NCI-H2171 (cell line): Measurements from ENCODE around the gene DACT2.
"Not testable (repeated sequence)": the region's sequence is repeated elsewhere in the genome, so short reads cannot be mapped to it uniquely, and the experiment has no call there.

Experiments
- DNase-seq: peaks from one replicate; lab custom pipeline; 2025; lab: John Stamatoyannopoulos, UW

DACT2 gene

DNA sequence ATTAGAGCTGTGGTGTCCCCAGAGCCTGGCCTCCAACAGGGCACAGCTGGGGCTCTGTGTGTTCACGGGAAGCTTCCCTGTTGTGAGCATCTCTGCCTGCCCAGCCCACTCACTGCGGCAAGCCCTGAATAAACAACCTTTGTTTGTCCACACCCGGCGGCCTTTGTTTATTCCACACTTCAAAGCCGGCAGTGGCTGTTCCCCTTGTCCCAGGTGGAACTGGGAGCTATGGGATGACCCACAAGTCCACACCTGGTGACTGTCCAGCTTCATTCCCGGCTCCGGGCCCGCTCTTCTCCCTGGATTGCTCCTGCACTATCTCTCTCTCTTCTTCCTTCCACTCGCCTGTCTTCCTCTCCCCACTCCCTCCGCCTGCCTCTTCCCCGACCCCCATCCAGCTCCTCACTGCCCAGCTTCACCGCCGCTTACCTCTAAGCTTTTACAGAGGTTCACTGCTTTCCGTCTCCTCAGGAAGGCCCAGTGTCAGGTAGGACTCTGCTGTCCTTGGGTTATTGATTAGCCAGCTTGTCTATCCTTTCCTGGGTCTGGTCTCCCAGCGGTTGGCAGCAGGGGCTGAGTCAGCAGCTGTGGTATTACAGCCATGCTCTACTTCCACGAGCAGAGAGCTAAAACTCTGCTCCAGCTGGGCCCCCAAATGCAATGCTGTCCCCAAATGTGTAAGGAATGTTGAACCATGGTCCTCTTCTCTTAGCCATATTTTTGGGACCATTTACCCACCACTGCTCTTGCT, 17.8 kb downstream of the DACT2 start:
- DNase-seq, result no peak

DNA sequence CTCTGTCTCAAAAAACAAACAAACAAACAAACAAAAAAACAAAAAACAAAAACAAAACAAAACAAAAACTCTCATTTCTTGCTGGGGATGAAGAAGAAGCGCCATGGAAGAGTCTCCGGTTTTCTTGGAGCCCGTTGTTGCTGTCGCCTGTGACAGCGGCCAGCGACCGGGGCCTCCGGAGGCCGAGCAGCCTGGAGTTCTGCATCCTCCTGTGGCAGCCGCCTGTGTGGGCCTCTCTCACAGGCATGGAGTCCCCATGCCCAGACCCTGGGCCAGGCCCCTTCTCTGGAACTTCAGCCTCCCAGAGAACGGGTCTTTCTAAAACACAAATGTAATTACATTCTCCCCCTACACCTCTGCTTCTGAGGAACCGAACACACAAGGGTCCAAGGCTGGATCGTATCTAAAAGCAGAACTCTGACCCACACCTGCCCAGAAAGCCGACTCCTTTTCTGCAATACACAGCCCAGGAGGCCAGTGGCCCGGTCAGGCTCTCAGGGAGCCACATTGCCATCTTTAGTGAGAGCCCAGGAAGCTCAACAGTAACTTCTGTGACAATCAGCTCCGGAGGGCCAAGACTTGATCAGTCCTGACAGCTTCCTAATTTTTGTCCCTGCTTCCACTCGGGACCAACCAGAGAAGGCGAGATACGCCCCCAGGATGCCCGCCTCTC, 18.5 kb downstream of the DACT2 start:
- no peak for DNase-seq

DNA sequence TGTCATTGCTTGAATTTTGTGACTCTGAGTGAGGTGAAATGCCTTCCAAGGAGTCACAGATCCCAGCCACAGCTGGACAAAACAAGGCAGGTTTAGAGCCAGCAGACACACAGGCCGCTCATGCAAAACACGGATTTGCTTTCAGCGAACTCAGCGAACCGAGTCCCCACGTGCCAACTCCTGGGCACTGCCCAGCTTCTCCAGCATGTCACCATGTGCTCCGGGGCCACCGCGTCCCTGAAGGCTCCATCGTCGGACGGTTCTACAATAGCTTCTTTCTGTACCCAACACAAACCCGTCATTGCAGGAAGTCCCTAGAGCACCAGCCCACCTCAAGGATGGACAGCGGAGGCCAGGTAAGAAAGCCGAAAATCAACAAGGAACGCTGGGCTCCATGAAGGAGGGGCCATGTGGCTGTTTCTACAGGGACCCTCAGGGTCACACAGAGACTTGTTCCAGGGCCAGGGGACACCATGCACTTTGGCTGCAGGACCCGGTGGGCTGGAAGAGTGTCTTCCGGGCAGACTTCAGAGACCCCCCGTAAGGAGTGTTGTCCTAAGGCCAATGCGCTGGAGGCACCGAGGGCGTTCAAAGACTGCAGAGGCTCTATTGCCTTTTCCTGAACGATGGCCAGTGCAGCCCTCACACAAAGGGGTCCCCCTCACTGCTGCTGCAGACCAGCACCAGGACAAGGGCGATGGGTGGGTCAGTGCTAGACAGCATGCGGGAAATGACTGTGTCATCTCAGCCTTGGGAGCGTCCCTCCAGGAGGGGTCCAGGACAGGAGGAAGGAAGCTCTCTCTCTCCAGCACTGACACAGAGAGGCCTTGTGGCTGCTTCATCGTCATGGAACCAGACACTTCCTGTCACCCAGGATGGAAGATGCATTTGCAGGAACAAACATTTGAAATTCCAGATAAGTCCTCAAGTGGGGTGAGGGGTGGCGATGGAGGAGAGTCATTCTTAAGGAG, 19.8 kb downstream of the DACT2 start:
- DNase-seq, result no peak

DNA sequence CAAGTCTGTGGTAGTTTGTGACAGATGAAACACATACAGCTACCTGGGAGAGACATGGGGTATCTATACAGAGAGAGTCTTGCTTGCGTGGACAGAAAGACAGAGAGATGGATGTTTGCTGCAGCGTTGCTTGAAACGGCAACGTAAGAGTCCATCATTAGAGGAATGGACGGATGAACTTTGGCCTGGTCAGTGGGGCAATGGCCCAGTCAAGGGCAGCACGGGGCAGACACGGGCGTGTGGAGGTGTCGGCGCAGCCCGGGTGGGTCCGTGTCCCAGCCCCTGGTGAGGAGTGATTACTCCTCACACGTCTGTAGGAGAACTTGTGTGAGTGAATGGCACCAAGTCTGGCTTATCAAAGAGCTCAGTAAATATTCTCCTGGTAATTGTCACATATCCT, 21.9 kb downstream of the DACT2 start:
- no peak for DNase-seq

DNA sequence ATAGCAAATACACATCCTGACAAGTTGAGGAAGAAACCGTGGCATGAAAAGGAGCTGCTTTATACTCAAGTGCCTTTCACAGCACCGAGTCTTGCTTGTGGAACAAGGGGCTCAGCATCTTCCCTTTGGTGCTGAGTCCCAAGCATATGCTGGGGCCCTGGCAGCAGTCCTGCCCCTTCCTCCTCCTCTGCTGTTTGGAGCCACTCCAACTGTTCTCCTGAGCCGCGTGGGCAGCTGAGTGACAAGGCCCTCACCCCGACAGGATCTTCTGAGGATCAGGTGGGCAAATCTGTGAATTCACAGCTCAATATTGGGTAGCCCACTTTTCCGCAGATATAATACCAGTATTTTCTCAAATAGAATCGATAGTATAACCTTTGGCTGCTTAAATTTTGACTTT, 24.7 kb downstream of the DACT2 start:
- DNase-seq, result no peak

DNA sequence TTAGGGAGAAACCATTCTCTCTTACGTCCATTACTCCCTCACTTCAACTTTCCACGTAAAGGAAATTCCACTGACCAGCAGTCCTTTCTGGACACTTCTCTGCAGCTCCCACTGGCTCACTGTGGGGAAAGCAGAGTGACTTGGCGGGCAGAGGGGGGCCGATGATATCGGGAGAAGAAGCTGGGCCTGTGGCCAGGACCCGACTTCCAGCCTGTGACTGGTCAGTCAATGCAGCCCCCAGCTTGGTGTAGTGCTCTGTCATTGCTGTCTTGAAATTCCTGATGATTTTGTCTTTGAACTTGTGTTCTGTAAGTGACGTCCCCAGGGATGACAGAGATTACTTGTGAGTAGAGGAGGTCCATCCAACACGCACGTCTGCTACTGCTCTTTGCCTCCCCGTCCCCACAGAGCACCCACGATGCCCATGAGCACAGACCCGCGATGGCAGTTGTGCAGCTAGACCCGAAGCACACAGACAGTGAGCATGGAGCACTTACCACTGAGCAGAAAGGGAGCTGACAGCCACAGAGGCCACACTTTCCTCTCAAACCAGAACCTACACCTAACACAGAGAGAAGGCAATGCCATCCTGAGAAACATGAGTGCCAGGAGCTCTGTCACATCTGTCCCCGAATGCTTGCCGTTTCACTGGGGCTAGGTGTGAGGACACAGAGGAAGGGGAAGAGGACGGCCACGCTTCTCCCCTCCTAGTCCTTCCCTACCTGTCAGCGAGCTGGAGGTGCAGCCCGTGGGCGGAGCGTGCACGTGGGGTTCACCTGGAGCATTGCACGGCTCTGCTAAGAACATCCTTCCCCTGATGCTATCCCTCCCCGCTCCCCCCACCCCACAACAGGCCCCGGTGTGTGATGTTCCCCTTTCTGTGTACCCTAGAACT, 25.7 kb downstream of the DACT2 start:
- DNase-seq, result no peak

DNA sequence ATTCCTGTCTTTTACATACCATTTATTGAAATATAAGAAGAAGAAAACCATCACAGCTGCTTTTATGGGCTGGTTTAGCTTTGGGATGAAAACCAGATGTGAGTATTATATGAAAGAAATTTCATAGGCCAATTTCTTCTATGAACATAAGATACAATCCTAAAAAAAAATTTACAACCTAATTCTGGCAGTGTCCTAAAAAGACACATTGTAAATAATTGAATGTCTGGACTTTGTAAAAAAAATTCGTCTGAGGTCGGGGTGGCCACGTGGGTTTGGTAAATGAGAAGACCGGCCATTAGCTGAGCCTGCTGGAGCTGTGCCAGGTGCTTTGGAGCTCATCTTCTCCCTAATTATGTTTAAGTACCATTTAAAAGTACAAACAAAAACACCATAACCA, 26.8 kb downstream of the DACT2 start:
- DNase-seq, result no peak

DNA sequence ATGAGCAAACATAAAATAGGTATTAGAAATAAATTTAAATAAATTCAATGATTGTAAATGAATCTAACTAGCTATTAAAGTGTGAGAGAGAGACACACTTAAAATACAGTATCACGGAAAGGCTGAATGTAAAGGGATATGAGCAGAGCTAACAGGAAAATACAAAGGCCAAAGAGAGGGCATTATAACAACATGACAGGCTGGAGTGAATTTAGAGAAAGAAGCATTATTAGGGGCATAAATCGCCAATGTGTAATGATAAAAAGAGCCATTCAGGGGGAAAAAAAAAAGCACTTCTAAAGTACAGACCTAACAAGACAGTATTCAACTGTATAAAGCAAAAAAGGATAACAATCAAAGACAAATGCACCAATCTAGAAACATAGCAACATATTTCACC, 28.1 kb downstream of the DACT2 start:
- no peak for DNase-seq

DNA sequence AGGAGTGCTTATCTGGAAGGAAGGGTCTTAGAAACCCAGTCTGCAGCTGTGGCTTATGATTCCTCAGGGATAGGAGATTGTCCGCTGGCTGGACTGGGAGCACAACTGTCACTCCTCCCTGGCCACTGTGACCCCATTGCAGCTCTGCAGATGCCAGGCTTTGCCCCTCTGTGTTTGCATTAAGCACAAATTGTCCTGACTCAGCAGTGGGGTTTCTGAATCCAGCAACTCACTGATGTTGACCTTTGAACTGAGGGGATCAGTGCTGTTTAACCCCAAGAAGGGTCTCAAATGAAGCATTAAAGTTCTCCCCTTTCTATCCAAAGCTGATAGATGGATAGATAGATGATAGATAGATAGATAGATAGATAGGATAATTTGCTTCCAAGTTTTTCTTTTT, 29.5 kb downstream of the DACT2 start:
- no peak for DNase-seq

DNA sequence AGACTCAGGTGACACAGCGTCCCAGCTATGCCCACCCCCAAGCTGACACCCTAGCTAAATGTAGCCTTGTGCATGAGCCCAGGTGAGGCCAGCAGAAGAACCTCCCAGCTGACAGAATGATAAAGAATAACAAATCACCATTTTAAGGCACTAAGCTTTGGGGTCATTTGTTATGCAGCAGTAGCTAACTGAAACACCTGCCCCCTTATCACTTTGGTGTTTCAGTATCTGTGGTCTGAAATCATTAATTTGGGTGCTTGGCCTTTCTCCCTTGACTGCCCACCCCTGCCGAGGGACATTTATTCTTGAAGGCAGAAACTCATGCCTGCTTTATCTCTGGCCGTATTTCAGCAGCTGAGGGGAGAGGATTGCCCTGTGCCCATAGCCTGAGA, 30.0 kb downstream of the DACT2 start:
- no peak for DNase-seq

DNA sequence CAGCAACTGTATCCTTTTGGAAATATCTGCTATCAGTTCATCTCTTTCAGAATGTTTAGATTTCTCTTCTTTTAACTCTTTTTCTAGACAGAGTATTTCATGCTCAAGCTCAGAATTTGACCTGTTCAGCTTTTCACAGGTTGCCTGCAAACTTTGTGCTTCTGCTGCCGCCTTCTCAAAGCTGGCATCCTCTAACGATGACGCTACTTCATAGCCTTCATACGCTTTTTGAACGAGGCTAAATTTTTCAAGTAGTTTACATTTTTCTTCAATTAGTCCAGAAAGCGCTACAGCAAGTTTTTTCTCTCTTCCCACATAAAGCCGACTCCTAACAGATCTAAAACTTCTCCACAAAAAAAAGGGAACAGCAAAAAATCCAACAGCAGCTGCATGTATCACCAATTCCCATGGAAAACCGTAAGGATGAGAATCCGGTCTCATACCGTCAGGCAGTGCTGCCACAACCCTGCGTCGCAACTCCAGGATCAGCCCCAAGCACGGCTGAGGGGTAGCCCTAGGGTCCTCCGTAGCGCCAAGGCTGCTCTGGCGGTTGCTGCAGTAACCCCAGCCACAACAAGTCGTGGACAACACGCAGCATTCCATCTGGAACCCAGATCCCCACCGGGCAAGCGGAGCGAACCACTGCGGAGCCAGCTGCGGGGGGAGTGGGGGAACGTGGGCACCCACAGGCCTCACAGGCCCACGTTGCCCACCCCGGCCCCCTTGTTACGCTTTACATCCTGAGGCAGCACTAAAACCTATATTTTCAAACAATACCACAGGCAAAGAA, 30.6 kb downstream of the DACT2 start:
- no peak for DNase-seq

DNA sequence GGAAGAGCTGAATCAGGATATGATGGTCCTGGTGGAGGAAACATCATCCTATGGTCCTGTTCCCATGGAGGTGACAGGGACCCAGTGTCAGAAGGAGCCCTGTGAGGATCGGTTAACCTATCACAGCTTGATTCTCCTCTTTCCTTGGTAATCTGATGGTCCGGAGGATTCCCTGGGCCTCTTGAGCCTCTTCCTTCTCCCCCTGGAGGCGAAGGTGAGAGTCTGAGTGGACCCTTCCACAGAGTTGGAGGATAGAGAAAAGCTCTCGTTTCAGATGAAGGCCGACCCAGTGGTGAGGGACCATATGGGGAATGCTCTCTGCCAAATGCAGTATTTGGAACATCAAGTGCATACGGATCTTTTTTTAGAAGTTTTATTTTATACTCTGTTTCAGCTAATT, 32.1 kb downstream of the DACT2 start:
- not testable (repeated sequence) for DNase-seq

DNA sequence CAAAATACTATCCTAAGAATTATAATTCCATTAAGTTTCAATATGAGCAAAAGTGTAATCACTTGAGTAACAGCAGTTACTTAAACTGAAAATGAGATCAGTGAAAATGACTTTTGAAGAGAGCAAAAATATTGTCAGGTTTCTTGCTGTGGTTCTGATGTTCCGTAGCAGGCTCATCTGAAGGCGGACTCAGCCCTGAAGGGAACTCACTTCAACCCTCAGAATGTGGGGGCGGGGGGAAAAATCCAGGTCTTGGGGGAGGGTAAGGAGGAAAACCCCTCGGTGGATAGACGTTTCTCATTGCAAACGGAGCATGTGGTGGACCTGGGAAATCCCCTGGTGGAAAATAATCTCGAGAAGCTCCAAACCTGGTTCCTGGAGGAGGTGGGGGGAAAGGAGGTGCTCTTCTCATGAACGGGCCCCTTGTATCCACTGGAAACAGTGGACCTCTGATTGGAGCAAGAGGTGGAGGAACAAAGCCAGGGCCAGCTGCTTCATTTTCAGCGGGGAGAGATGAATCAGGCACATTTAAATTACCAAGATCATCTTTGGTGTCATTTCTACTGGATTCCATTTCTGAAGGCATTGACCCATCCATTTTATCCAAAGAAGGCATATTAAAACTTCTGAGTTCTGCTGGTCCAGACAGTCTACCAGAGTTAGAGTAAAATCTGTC, 32.7 kb downstream of the DACT2 start:
- DNase-seq, result not testable (repeated sequence)

DNA sequence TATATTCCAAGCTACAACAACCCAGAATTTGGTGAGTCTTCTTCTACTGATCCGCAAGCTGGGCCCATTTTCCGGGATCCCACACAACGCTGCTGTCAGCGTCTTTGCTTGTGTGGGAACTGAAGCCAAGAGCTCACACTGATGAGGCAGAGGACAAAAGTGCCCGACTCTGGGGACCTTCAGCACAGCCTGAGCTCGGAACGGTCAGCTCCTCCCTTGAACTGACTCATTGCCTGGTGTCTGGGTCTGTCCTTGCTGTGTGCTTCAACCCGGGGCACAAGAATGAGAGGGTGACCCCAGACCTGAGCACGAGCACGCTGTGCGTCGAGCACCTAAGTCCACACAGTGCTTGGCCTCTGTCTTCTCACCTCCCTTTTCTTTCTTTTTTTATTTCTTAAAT, 33.5 kb downstream of the DACT2 start:
- DNase-seq, result no peak

DNA sequence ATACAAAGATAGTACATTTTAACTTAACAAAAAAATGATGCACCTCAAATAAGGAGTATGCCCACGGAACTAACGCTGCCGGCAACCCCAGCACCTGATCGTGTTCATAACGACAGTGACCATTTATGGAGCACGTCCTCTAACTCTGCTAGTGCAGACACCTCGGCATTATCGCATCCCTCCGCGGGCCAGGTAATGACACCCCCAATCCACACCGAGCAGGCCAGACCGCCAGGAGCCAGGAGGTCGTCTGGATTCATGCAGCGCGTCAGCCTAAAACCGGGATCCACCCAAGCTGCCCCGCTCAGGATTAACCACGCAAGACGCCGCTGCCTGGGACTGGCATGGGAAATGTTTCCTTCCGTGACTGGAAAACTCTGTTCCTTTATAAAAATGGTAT, 34.1 kb downstream of the DACT2 start:
- DNase-seq, result no peak

DNA sequence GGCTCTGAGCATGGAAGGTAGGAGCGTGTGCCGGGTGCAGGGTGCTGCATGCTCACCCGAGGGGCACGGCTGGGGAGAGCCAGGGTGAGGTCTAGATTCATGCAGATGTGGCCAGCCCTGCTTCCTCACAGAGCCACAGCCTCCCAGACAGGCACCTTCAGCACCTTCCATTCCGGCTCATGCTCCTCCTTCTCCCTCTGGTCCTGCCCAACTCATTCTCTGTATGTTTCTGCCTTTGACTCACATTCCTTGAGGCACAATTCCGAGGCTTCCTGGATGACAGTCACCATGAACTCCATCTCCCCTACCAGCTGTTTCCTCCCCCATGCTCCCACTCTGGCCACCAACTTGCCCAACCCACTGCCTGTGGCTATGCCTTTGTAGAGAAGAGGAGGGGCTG, 35.4 kb downstream of the DACT2 start:
- no peak for DNase-seq

DNA sequence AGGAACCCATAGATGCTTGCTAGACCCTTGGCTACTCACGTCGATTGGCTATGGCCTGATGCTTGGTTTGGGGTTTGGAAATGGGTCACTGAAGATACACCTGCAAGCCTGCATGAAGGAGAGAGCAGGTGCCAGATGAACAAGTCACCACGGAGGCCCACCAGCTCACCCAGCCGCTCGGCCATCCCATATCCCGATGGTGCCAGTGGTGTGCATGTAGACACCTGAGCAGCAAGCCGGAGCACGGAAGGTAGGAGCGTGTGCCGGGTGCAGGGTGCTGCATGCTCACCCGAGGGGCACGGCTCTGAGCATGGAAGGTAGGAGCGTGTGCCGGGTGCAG, 35.9 kb downstream of the DACT2 start:
- no peak for DNase-seq

DNA sequence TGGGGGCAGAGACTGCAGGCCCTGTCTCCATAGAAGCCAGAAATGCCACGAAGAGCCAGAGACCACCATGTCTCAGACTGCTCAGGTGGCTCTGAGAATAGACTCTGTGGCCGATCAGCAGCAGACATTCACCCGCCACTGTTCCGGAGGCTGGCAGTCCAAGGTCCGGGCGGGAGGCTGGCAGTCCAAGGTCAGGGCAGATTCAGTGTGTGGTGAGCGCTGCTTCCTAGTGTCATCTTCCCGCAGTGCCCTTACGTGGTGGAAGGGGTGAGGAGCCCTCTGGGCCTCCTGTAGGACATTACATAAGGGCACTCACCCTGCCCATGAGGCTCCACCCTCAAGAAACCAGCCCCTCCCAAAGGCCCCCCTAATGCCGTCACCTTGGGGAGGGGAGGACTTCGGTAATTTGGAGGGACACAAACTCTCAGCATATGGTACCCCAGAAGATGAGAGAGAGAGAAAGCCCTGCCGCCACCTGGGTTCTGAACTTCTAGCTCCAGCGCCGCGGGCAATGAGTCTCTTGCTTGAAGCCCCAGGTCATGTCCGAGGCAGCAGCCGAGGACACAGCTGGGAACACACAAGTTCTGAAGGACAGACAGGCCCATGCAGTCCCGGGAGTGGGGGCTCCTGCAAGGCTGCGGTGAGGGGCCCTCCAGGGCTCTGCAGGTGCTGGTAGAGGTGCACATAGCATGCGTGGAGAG, 36.4 kb downstream of the DACT2 start:
- no peak for DNase-seq

DNA sequence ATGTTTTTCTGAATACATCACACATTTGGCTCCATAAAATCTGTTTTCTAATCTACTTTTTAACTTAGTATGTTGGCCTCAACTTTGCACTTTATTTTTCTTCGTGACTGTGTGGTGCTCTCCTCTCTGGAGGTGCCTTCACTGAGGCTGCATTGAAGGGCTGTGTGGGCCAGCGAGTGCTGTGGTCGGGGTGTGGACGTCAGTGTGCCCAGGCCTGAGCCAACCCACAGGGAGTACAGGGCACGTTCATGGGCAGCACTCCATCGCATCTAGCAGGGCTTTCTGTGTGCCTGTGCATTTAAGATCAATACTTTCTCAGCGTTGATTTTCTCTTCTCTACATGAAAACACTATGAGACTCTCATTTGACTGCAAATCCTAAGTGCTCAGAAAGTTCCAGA, 37.8 kb downstream of the DACT2 start:
- no peak for DNase-seq

DNA sequence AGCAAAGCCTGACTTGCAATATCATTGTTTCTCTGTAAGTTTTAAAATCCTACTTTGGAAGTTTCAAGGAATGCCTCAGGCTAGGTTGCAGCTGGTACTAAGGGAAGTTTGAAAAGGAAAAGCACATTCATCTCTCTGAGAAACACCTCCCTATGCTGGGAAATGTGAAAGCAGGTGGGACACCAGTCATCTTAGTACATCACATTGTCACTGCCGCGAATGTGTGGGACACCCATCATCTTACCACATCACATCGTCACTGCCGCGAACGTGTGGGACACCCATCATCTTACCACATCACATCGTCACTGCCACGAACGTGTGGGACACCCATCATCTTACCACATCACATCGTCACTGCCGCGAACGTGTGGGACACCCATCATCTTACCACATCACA, 38.3 kb downstream of the DACT2 start:
- not testable (repeated sequence) for DNase-seq
